Activated T-helper 17 cell treated with anti-CD3 and anti-CD28 coated beads, Interleukin-2, amount 50 U/mL, for 72 hours (primary cell): ENCODE measurements around the gene TFCP2. TPM values are rescaled to one million over a fixed set of nuclear protein-coding genes. Genes with fewer than 3 reads are reported as not detected.
"Not testable (repeated sequence)": the region's sequence is repeated elsewhere in the genome, so short reads cannot be mapped to it uniquely, and the experiment has no call there.

ENCODE experiments used
- ATAC-seq: fragments of 150-1000 bp; cut with Tn5 transposase; replicated peaks from 2 replicates; pipeline ENCODE4 v1.10.0; 2021; ENCODE audit warnings: mild to moderate bottlenecking, moderate library complexity
- H3K27ac Mint-ChIP-seq: one replicate; pipeline ENCODE4 v1.8.0; 2022; ENCODE audit warnings: mixed read lengths
- H3K27me3 Mint-ChIP-seq: one replicate; pipeline ENCODE4 v1.8.0; 2022; ENCODE audit warnings: mixed read lengths
- H3K36me3 Mint-ChIP-seq: one replicate; pipeline ENCODE4 v1.8.0; 2022; ENCODE audit warnings: low read depth, mild to moderate bottlenecking, mixed read lengths
- H3K4me1 Mint-ChIP-seq: one replicate; pipeline ENCODE4 v1.8.0; 2022; ENCODE audit warnings: mixed read lengths
- H3K4me3 Mint-ChIP-seq: one replicate; pipeline ENCODE4 v1.8.0; 2022; ENCODE audit warnings: mild to moderate bottlenecking, mixed read lengths
- H3K9me3 Mint-ChIP-seq: one replicate; pipeline ENCODE4 v1.8.0; 2022; ENCODE audit warnings: mixed read lengths
- total RNA-seq, 2 donors: library from RNA; stranded (reverse); gene quantifications; one replicate each; pipeline ENCODE4 v1.2.3, GENCODE V29; 2022

TFCP2 gene, protein sequence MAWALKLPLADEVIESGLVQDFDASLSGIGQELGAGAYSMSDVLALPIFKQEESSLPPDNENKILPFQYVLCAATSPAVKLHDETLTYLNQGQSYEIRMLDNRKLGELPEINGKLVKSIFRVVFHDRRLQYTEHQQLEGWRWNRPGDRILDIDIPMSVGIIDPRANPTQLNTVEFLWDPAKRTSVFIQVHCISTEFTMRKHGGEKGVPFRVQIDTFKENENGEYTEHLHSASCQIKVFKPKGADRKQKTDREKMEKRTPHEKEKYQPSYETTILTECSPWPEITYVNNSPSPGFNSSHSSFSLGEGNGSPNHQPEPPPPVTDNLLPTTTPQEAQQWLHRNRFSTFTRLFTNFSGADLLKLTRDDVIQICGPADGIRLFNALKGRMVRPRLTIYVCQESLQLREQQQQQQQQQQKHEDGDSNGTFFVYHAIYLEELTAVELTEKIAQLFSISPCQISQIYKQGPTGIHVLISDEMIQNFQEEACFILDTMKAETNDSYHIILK
- total RNA-seq = 10 to 100 TPM; 30.4 to 30.7 TPM

- no peaks in the 10 kb centered on the region for H3K9me3 Mint-ChIP-seq
- no peaks in the 10 kb centered on the region for H3K27me3 Mint-ChIP-seq
- peaks cover 10% of the 10 kb centered on the region for H3K4me1 Mint-ChIP-seq
- no peak within 1 kb of the TSS for H3K4me3 Mint-ChIP-seq
- peak; percentile 98 for ATAC-seq
- H3K36me3 Mint-ChIP-seq = peaks cover 9% of the 10 kb centered on the region
- H3K27ac Mint-ChIP-seq = peak within 1 kb of the TSS; percentile 59
Measured at GRCh38 chr12:51172515-51173431, at the start of gene TFCP2. TFCP2 (minus strand) TSS chr12:51173135; CDS start chr12:51172422, 713 bp downstream.

DNA sequence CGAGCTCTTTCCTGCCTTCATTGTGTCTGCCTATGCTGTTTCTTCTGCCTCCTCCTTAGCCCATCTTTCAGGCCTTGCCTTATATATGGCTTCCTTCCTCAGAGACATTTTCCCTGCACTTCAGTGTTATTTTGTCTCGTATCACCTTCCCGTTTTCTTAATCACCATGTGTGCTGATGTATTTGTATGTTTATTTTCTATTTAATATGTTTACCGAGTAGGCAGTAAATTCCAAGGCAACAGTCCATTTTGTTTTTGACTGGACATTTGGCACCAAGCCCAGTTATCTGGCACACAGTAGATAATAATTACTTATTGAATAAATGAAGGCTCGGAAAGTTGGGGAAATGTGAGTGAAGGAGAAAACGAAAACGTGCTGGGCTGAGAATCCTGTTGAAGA, 49.5 kb upstream of the TFCP2 start:
- Mint-ChIP-seq H3K9me3 (no peaks in the 10 kb centered on the region), H3K27me3 (no peaks in the 10 kb centered on the region), H3K27ac (no peak overlapping the region), H3K4me3 (no peak overlapping the region), H3K36me3 (no peaks in the 10 kb centered on the region), H3K4me1 (peaks cover 14% of the 10 kb centered on the region)
- ATAC-seq = no peak

DNA sequence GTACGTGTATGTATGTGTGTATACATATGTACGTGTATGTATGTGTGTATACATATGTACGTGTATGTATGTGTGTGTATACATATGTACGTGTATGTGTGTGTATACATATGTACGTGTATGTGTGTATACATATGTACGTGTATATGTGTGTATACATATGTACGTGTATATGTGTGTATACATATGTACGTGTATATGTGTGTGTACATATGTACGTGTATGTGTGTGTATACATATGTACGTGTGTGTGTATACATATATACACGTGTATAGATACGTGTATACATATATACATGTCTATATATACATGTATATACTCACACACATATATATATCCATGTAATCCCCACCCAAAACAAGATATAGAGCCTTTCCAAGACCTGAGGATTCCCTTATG, 46.9 kb upstream of the TFCP2 start:
- not testable (repeated sequence) for ATAC-seq, H3K9me3 Mint-ChIP-seq, H3K36me3 Mint-ChIP-seq, H3K27me3 Mint-ChIP-seq, H3K27ac Mint-ChIP-seq
- Mint-ChIP-seq H3K4me3 (peak overlapping the region; percentile 93), H3K4me1 (peaks cover 19% of the 10 kb centered on the region)

DNA sequence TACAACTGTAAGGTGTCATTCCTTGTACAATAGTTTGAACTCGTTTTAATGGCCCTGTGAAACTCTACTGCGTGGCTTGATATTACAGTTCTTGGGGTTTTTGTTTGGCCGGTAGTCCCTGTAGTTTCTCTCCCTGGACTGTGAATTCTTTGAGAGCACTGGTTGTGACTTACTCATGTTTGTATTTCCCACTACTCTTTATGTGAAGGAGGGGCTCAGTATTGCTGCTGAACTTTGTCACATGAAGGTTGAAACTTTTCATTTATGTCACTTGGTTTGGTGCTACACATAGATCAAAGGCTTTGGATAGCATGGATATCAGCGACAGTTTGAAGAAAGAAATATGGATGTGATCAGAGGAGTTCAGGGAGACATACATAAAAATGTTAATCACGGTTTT, 46.4 kb upstream of the TFCP2 start:
- ATAC-seq = no peak
- peak overlapping the region; percentile 93 for H3K4me3 Mint-ChIP-seq
- H3K27ac Mint-ChIP-seq = peak overlapping the region; percentile 94
- peaks cover 22% of the 10 kb centered on the region for H3K4me1 Mint-ChIP-seq
- H3K36me3 Mint-ChIP-seq = peaks cover 3% of the 10 kb centered on the region
- no peaks in the 10 kb centered on the region for H3K27me3 Mint-ChIP-seq
- no peaks in the 10 kb centered on the region for H3K9me3 Mint-ChIP-seq

DNA sequence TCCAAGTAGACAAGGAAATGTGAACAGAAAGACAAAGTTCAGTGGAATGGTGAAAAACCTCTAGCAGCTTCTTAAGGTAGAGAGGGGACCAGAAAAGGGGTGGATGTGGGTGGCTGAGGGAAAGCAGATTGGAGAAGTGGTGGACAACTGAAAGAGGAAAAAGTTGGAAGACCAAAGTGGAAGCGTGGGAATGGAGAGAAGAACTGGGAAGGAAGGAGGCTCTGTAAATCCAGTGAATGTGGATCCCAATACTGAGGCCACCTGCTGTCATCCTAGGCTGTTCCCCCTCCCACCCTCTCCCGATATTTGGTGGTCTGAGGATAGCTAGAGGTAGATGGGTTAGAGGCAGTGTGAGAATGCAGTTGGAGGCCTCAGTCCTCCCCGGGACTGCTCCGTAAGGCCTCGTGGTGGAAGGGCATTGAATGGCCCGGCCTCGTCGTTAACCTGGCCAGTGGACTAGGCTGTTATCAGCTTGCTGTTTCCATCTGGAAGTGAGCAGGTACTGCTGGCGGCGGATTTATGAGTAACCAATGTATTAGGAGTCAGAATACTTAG, 45.7 kb upstream of the TFCP2 start:
- Mint-ChIP-seq H3K9me3 (no peaks in the 10 kb centered on the region), H3K27ac (peak overlapping the region; percentile 94), H3K27me3 (no peaks in the 10 kb centered on the region), H3K36me3 (peaks cover 7% of the 10 kb centered on the region), H3K4me3 (peak overlapping the region; percentile 93), H3K4me1 (peaks cover 24% of the 10 kb centered on the region)
- no peak for ATAC-seq

- ATAC-seq = peak; percentile 82
- Mint-ChIP-seq H3K4me3 (peak within 1 kb of the TSS; percentile 93), H3K36me3 (peaks cover 7% of the 10 kb centered on the region), H3K27me3 (no peaks in the 10 kb centered on the region), H3K4me1 (peaks cover 24% of the 10 kb centered on the region), H3K9me3 (no peaks in the 10 kb centered on the region), H3K27ac (peak within 1 kb of the TSS; percentile 94)
Measured at GRCh38 chr12:51217968-51218606, 45.2 kb upstream of the TFCP2 start, which contains the start of gene POU6F1. POU6F1 (minus strand) TSS chr12:51218062; CDS start chr12:51206836, 11,226 bp downstream.

DNA sequence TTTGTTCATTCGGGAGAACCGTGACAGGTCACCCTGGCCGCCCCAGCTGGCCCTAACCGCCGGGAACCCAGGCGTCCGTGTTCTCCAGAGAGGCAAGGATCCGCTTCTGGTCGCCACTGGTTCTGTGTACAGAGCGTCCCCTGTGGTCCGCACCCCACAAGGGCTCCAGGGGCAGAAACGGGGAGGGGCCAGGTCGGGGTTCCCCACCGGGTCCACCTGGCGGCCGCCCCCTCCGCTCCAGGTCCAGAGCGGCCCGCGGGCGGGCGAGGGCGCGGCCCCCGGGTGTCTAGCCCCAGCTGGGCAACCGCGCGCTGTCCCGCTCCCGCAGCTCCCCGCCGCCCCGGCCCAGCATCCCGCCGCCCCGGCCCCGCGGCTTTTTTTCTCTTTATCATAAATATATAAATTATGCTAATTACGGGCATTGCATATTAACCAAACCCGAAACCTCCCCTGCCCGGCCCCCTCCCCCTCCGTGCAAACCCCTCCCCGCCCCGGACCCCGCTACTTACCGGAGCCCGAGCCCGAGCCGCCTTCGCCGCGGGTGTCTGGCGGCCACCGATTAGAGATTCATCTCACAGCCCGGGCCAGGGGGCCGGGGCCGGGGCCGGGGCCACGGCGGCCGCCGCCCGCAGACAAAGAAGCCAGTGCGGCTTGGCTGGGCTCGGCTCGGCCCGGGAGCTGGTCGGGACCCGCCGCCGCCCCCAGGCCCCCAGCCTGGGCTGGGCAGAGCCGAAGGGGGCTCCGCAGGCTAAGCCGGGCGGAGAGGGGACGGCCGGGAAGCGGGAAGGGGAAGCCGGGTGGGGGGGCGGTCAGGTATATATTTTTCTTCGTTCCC, 44.4 kb upstream of the TFCP2 start:
- peak; percentile 55 for ATAC-seq
- Mint-ChIP-seq H3K4me1 (peaks cover 21% of the 10 kb centered on the region), H3K27ac (peak overlapping the region; percentile 94), H3K4me3 (peak overlapping the region; percentile 93), H3K27me3 (no peaks in the 10 kb centered on the region), H3K9me3 (no peaks in the 10 kb centered on the region), H3K36me3 (peaks cover 7% of the 10 kb centered on the region)

GRCh38 chr12:51216642-51217041, 43.7 kb upstream of the TFCP2 start:
- H3K36me3 Mint-ChIP-seq = peaks cover 7% of the 10 kb centered on the region
- peak overlapping the region; percentile 79 for H3K27ac Mint-ChIP-seq
- ATAC-seq = no peak
- peaks cover 19% of the 10 kb centered on the region for H3K4me1 Mint-ChIP-seq
- no peaks in the 10 kb centered on the region for H3K27me3 Mint-ChIP-seq
- H3K4me3 Mint-ChIP-seq = peak overlapping the region; percentile 75
- no peaks in the 10 kb centered on the region for H3K9me3 Mint-ChIP-seq

- Mint-ChIP-seq H3K4me3 (no peak overlapping the region), H3K4me1 (peaks cover 19% of the 10 kb centered on the region), H3K27me3 (no peaks in the 10 kb centered on the region), H3K36me3 (peaks cover 7% of the 10 kb centered on the region), H3K9me3 (no peaks in the 10 kb centered on the region), H3K27ac (no peak overlapping the region)
- no peak for ATAC-seq
Measured at GRCh38 chr12:51214895-51215294, 42.0 kb upstream of the TFCP2 start.

- H3K4me1 Mint-ChIP-seq = peaks cover 5% of the 10 kb centered on the region
- no peak overlapping the region for H3K4me3 Mint-ChIP-seq
- H3K27ac Mint-ChIP-seq = peak overlapping the region; percentile 36
- ATAC-seq = no peak
- no peaks in the 10 kb centered on the region for H3K9me3 Mint-ChIP-seq
- H3K27me3 Mint-ChIP-seq = no peaks in the 10 kb centered on the region
- H3K36me3 Mint-ChIP-seq = peaks cover 7% of the 10 kb centered on the region
Measured at GRCh38 chr12:51210690-51211395, 37.9 kb upstream of the TFCP2 start.

DNA sequence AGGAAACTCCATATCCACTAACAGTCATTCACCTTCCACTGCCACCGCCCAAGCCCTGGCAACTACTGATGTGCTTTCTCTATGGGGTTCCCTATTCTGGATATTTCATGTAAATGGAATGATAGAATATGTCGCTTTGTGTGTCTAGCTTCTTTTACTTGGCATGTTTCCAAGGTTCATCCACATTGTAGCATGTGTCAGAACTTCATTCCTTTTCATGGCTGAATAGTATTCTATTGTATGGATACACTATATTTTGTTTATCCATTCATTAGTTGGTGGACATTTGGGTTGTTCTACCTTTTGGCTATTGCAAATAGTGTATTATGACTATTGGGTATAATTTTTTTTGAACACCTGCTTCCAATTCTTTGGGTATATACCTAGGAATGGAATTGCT, 36.3 kb upstream of the TFCP2 start:
- no peaks in the 10 kb centered on the region for H3K9me3 Mint-ChIP-seq
- H3K4me1 Mint-ChIP-seq = peaks cover 2% of the 10 kb centered on the region
- H3K4me3 Mint-ChIP-seq = no peak overlapping the region
- peaks cover 3% of the 10 kb centered on the region for H3K36me3 Mint-ChIP-seq
- ATAC-seq = no peak
- H3K27me3 Mint-ChIP-seq = no peaks in the 10 kb centered on the region
- H3K27ac Mint-ChIP-seq = peak overlapping the region; percentile 65

- no peak for ATAC-seq
- no peaks in the 10 kb centered on the region for H3K36me3 Mint-ChIP-seq
- H3K9me3 Mint-ChIP-seq = no peaks in the 10 kb centered on the region
- H3K27me3 Mint-ChIP-seq = no peaks in the 10 kb centered on the region
- H3K4me1 Mint-ChIP-seq = peaks cover 8% of the 10 kb centered on the region
- no peak overlapping the region for H3K4me3 Mint-ChIP-seq
- H3K27ac Mint-ChIP-seq = no peak overlapping the region
Measured at GRCh38 chr12:51208016-51208660, 35.2 kb upstream of the TFCP2 start.
